ENCODE data around the gene TREML2. TPM values are rescaled to one million over a fixed set of nuclear protein-coding genes. Genes with fewer than 3 reads are reported as not detected.

Gene TREML2
- polyA plus RNA-seq, 1 of the 3 experiments (the other 2 are of a cell fraction), result not detected

DNA sequence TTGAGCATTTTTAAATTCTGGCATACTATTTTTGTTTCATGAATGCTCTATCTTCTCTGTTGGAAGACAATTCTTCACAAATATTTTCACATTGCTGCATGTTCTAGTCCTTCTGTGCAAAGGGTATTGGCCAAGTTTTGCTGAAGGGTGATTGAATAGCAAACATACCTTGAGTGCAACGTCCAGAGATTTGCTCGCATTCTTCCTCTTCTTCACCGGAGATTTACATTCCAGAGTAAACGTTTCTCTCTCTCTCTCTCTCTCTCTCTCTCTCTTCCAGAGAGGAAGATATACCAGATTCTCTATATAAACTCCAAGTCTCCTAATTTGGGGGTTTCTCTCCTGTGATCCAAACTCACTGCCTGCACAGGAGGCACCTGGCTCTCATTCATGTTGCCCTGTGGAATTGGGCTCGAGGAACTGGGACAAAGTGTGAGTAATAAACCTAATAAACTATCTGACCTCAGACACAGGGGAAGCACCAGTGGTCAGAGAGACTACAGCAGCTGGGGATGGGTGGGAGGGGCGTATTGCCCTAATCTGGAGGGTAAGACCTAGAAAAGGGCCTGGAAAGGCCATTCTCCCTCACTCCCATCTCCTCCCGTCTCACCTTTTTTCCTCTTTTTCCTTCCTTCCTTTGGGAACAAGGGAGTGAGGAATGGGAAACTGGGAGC, 45.7 kb downstream of the TREML2 start (continued):
- TF ChIP-seq, protein P1, sequence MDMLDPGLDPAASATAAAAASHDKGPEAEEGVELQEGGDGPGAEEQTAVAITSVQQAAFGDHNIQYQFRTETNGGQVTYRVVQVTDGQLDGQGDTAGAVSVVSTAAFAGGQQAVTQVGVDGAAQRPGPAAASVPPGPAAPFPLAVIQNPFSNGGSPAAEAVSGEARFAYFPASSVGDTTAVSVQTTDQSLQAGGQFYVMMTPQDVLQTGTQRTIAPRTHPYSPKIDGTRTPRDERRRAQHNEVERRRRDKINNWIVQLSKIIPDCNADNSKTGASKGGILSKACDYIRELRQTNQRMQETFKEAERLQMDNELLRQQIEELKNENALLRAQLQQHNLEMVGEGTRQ (IDR thresholded peaks at IDR 0.05; ENCODE audit: borderline replicate concordance, low read depth, low read length), result no peak
- TF ChIP-seq NFIC (IDR thresholded peaks at IDR 0.05; ENCODE audit: borderline replicate concordance), result no peak
- no peak for TF ChIP-seq ELF1 (IDR thresholded peaks at IDR 0.05)
- TF ChIP-seq SIN3A (IDR thresholded peaks at IDR 0.05; ENCODE audit: borderline replicate concordance, low read depth, low read length), result no peak

DNA sequence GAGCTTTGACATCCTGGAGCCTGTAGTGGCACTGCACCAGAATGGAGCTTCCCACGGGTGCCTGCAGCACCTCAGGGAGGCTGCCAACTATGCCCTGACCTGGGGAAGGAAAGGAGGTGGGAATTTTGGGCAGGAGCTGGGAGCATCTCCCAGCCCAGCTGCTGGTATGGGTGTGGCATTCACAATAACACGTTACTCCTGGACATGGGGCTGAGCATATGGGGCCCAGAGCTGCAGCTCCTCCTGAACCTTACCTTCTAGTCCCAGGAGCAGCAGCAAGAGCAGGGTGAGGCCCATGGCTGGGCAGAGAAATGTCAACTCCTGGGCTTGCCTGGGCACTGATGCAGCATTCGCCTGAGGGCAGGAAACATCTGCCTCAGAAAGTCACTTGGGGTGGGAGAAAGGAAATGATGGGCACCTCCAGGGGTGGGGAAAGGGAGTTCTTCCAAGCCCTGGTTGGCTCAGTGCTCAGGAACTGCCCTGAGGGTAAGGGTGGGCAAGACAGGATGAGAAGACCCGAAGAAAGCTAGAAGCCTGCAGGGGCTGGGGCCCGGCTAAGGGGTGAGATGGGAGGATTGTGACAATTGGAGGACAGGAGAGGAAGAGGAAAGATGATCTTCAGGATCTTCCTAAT, 46.8 kb downstream of the TREML2 start, which contains the start of gene TREML1:
Gene TREML1 (minus strand): TSS at position 356 of the 634 bp plus-strand sequence. CDS start 59 bp downstream, at position 297.
- ChIA-PET POLR2A (no interaction called here), CTCF (no interaction called here)
- no peaks in the 10 kb centered on the region for H3K27me3 ChIP-seq (ENCODE audit: insufficient read depth)
- no peak for TF ChIP-seq NRF1 (IDR thresholded peaks at IDR 0.05; ENCODE audit: low read depth, low read length)
- TF ChIP-seq, protein P2, sequence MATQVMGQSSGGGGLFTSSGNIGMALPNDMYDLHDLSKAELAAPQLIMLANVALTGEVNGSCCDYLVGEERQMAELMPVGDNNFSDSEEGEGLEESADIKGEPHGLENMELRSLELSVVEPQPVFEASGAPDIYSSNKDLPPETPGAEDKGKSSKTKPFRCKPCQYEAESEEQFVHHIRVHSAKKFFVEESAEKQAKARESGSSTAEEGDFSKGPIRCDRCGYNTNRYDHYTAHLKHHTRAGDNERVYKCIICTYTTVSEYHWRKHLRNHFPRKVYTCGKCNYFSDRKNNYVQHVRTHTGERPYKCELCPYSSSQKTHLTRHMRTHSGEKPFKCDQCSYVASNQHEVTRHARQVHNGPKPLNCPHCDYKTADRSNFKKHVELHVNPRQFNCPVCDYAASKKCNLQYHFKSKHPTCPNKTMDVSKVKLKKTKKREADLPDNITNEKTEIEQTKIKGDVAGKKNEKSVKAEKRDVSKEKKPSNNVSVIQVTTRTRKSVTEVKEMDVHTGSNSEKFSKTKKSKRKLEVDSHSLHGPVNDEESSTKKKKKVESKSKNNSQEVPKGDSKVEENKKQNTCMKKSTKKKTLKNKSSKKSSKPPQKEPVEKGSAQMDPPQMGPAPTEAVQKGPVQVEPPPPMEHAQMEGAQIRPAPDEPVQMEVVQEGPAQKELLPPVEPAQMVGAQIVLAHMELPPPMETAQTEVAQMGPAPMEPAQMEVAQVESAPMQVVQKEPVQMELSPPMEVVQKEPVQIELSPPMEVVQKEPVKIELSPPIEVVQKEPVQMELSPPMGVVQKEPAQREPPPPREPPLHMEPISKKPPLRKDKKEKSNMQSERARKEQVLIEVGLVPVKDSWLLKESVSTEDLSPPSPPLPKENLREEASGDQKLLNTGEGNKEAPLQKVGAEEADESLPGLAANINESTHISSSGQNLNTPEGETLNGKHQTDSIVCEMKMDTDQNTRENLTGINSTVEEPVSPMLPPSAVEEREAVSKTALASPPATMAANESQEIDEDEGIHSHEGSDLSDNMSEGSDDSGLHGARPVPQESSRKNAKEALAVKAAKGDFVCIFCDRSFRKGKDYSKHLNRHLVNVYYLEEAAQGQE (IDR thresholded peaks at IDR 0.05; ENCODE audit: low read depth, low read length), result no peak
- TF ChIP-seq NFIC (IDR thresholded peaks at IDR 0.05; ENCODE audit: borderline replicate concordance), result no peak
- TF ChIP-seq RXRA (IDR thresholded peaks at IDR 0.05; ENCODE audit: borderline replicate concordance, low read depth), result no peak
- TF ChIP-seq POLR2AphosphoS5 (IDR thresholded peaks at IDR 0.05; ENCODE audit: low read depth, low read length), result no peak
- TF ChIP-seq, protein P3, sequence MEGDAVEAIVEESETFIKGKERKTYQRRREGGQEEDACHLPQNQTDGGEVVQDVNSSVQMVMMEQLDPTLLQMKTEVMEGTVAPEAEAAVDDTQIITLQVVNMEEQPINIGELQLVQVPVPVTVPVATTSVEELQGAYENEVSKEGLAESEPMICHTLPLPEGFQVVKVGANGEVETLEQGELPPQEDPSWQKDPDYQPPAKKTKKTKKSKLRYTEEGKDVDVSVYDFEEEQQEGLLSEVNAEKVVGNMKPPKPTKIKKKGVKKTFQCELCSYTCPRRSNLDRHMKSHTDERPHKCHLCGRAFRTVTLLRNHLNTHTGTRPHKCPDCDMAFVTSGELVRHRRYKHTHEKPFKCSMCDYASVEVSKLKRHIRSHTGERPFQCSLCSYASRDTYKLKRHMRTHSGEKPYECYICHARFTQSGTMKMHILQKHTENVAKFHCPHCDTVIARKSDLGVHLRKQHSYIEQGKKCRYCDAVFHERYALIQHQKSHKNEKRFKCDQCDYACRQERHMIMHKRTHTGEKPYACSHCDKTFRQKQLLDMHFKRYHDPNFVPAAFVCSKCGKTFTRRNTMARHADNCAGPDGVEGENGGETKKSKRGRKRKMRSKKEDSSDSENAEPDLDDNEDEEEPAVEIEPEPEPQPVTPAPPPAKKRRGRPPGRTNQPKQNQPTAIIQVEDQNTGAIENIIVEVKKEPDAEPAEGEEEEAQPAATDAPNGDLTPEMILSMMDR (IDR thresholded peaks at IDR 0.05), result no peak
- TF ChIP-seq TCF12 (IDR thresholded peaks at IDR 0.05), result no peak
- H3K79me2 ChIP-seq (ENCODE audit: insufficient read depth), result no peaks in the 10 kb centered on the region
- no peaks in the 10 kb centered on the region for H3K36me3 ChIP-seq (replicated peaks in 1 of 2; ENCODE audit: control insufficient read depth in 1 of 2, insufficient read depth in 2 of 2, low read length in 1 of 2)
- H3K9ac ChIP-seq, result no peak within 1 kb of the TSS
- H4K20me1 ChIP-seq (ENCODE audit: insufficient read depth), result no peaks in the 10 kb centered on the region
- no peak for DNase-seq
- H3F3A ChIP-seq (replicated peaks; ENCODE audit: insufficient read depth), result no peaks in the 10 kb centered on the region
- no peaks in the 10 kb centered on the region for H3K9me3 ChIP-seq
- 48% methylated on average over 3 of the region's 5 CpGs for WGBS (ENCODE audit: low lambda C conversion rate)
- H3K4me2 ChIP-seq, result no peak within 1 kb of the TSS
- no peaks in the 10 kb centered on the region for H3K4me1 ChIP-seq (ENCODE audit: control insufficient read depth in 1 of 2, insufficient read depth in 2 of 2, low read depth in 1 of 2, low read length in 1 of 2)
- H2AFZ ChIP-seq (ENCODE audit: low read depth), result no peak within 1 kb of the TSS
- no peaks in the 10 kb centered on the region for H3K9me2 ChIP-seq
- H3K4me3 ChIP-seq (ENCODE audit: low read depth in 2 of 2, low read length in 1 of 2), result no peak within 1 kb of the TSS
- no peak within 1 kb of the TSS for H3K27ac ChIP-seq (ENCODE audit: low read depth in 2 of 2, low read length in 1 of 2)
